ENCODE results near the gene ADAMTSL3. TPM values are rescaled to one million over a fixed set of nuclear protein-coding genes. Genes with fewer than 3 reads are reported as not detected.

The ADAMTSL3 gene
- total and polyA plus RNA-seq, 2 of the 4 experiments (the other 2 are of a cell fraction): under 0.01 to 0.02 TPM

DNA sequence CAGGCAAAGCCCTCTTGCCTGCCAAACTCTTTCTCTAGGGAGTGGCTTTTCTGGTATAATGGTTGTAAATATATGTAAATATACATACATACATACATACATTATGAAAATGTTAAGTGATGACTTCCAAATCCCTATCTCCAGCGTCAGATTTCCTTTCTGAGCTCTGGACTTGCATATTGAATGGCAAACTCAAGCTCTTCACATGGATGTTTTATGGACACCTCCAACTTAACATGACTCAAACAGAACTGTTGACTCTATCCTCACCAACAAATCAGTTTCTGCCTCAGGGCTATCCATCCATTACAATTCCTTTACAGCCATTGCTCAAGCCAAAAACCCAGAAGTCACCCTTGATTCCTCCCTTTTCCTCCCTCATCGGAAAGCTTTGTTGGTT, 45.1 kb downstream of the ADAMTSL3 start:
- Histone ChIP-seq H2AFZ (replicated peaks; ENCODE audit: low read length, poor library complexity) (no peak overlapping the region), H3K14ac (replicated peaks; ENCODE audit: low read depth, low read length) (no peak overlapping the region), H3K9ac (ENCODE audit: low read depth, low read length) (no peak overlapping the region), H3K9me1 (ENCODE audit: insufficient read depth, low read length) (no peaks in the 10 kb centered on the region), H4K20me1 (ENCODE audit: insufficient read depth, low read length) (no peaks in the 10 kb centered on the region), H2AK9ac (replicated peaks; ENCODE audit: low read depth, low read length, poor library complexity) (no peak overlapping the region), H3K56ac (ENCODE audit: extremely low read depth, insufficient read depth, low read length) (no peak overlapping the region), H3K18ac (ENCODE audit: low read depth, low read length) (no peak overlapping the region), H3K4ac (ENCODE audit: low read depth, low read length) (no peak overlapping the region), H4K8ac (ENCODE audit: low read depth in 2 of 2, low read length in 2 of 2) (no peak overlapping the region), H3K23ac (ENCODE audit: low read depth, low read length) (no peak overlapping the region), H3K4me2 (ENCODE audit: low read depth, low read length) (no peak overlapping the region), H2BK15ac (ENCODE audit: low read depth, low read length) (no peak overlapping the region), H2AK5ac (ENCODE audit: low read depth, low read length) (no peak overlapping the region), H2BK5ac (ENCODE audit: low read depth, low read length, poor library complexity, severe bottlenecking) (no peak overlapping the region), H3K9me3 (ENCODE audit: control insufficient read depth, insufficient read depth, low read length) (peaks cover 2% of the 10 kb centered on the region), H4K91ac (ENCODE audit: insufficient read depth, low read depth, low read length) (no peak overlapping the region), H4K5ac (ENCODE audit: low read depth, low read length) (no peak overlapping the region), H3K79me1 (ENCODE audit: low read depth in 1 of 2, low read length in 2 of 2) (no peaks in the 10 kb centered on the region), H3K4me3 (ENCODE audit: insufficient read depth, low read depth, low read length) (no peak overlapping the region), H3K27me3 (ENCODE audit: control insufficient read depth, insufficient read depth, low read length) (no peaks in the 10 kb centered on the region), H2BK120ac (ENCODE audit: low read depth, low read length) (no peak overlapping the region), H3K36me3 (ENCODE audit: control insufficient read depth, insufficient read depth, low read length) (no peaks in the 10 kb centered on the region), H2BK20ac (ENCODE audit: low read depth, low read length) (no peak overlapping the region), H3K27ac (ENCODE audit: insufficient read depth, low read length) (no peak overlapping the region), H3K4me1 (ENCODE audit: control insufficient read depth, insufficient read depth, low read length) (peaks cover 3% of the 10 kb centered on the region; the same call in 1 of the 2 replicates)
- TF ChIP-seq, protein P1, sequence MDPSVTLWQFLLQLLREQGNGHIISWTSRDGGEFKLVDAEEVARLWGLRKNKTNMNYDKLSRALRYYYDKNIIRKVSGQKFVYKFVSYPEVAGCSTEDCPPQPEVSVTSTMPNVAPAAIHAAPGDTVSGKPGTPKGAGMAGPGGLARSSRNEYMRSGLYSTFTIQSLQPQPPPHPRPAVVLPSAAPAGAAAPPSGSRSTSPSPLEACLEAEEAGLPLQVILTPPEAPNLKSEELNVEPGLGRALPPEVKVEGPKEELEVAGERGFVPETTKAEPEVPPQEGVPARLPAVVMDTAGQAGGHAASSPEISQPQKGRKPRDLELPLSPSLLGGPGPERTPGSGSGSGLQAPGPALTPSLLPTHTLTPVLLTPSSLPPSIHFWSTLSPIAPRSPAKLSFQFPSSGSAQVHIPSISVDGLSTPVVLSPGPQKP (IDR thresholded peaks at IDR 0.05; ENCODE audit: borderline replicate concordance, low read depth, low read length): no peak
- no peak for TF ChIP-seq USF2 (IDR thresholded peaks at IDR 0.05; ENCODE audit: low read depth, low read length)
- no peak for TF ChIP-seq MAZ (IDR thresholded peaks at IDR 0.05; ENCODE audit: borderline replicate concordance, low read depth, low read length)
- TF ChIP-seq FOS (IDR thresholded peaks at IDR 0.05; ENCODE audit: low read depth, low read length): no peak
- no peak for TF ChIP-seq NFE2L2 (IDR thresholded peaks at IDR 0.05; ENCODE audit: low read depth, low read length)
- TF ChIP-seq POLR2A (IDR thresholded peaks at IDR 0.05; ENCODE audit: low read depth, low read length): no peak
- TF ChIP-seq CHD1 (IDR thresholded peaks at IDR 0.05; ENCODE audit: low read depth, low read length): no peak
- POLR2A ChIA-PET (ENCODE audit: unreplicated experiment): no interaction called here
- BruUV-seq (replicated peaks): no TSS peak
- ATAC-seq (ENCODE audit: low read depth) (no peak), DNase-seq (no peak)
- CTCF ChIA-PET: no interaction called here
- WGBS, 2 experiments (ENCODE audit: extremely low coverage in 2 of 2, insufficient read length in 1 of 2): 0% methylated on average over 1 of the region's 2 CpGs; no CpG with 5 or more reads in 1 of the 2 experiments
- intact Hi-C loops (cut with micrococcal nuclease) (no loop called here), dilution Hi-C loops (cut with HindIII; ENCODE audit: low sequenced_read_pairs, unreplicated experiment) (no loop called here), in situ Hi-C loops (cut with MboI; ENCODE audit: low sequenced_read_pairs) (loop anchor here (10.0 kb wide), 1 partner anchor 56 kb away; no protein-coding TSS in a partner anchor)
